GM12878 (cell line): ENCODE results near the gene MOGAT1. TPM values are rescaled to one million over a fixed set of nuclear protein-coding genes. Genes with fewer than 3 reads are reported as not detected.

Experiments used
- ATAC-seq: fragments of 200-7000 bp; cut with Tn5 transposase; 3 replicates; pipeline ENCODE4 v1.9.1; 2020; ENCODE audit warnings: mild to moderate bottlenecking, moderate library complexity
- BruUV-seq: library from RNA; stranded (reverse); fragments of 400-500 nt; replicated peaks from 2 replicates; lab custom pipeline; 2021; lab: Mats Ljungman, UMichigan
- CTCF ChIA-PET: fragments of 300-600 bp; sonication (Branson Sonifier 250); formaldehyde crosslinking; extraction: SDS; loops from one replicate; lab custom pipeline; 2021; ENCODE audit warnings: inconsistent platforms; lab: Yijun Ruan, JAX
- POLR2A ChIA-PET: fragments of 350-600 bp; formaldehyde crosslinking; extraction: SDS; loops from one replicate; lab custom pipeline; 2021; ENCODE audit warnings: inconsistent platforms; lab: Charles Lee
- RAD21 ChIA-PET: fragments of 300-600 bp; sonication (Branson Sonifier 250); formaldehyde crosslinking; loops from one replicate; lab custom pipeline; 2023; ENCODE audit warnings: antibody characterized with exemption; ENCODE audit not compliant: unreplicated experiment; lab: Charles Lee
- SMC1A ChIA-PET: fragments of 300-600 bp; sonication (Branson Sonifier 250); formaldehyde crosslinking; loops from one replicate; lab custom pipeline; 2023; ENCODE audit not compliant: unreplicated experiment, uncharacterized antibody; lab: Charles Lee
- DNase-seq: peaks from one replicate; pipeline ENCODE4 v3.0.0-alpha.2; 2011; ENCODE audit warnings: low read depth, low spot score
- FAIRE-seq: peaks from 3 replicates; lab custom pipeline; 2011; peaks lifted over from hg19 to GRCh38; lab: Jason Lieb, UNC
- H2AFZ ChIP-seq: 2 replicates; pipeline ENCODE4 v1.6.0; 2011; ENCODE audit warnings: low read depth, low read length, control low read depth; ENCODE audit not compliant: control insufficient read depth
- H3K27ac ChIP-seq: 2 replicates; pipeline ENCODE4 v1.5.1; 2011; ENCODE audit warnings: control low read depth; ENCODE audit not compliant: control insufficient read depth, insufficient read depth
- H3K27me3 ChIP-seq, 2 experiments: replicated peaks in 1 of 2; 2 replicates each; pipeline versions ENCODE4 v1.6.0 to v1.6.1; 2011; ENCODE audit warnings: low read length in 1 of 2; ENCODE audit not compliant: control insufficient read depth in 2 of 2, insufficient read depth in 2 of 2
- H3K36me3 ChIP-seq, 2 experiments: 2 replicates each; pipeline ENCODE4 v1.5.1; 2011; ENCODE audit warnings: low read length in 1 of 2; ENCODE audit not compliant: control insufficient read depth in 2 of 2, insufficient read depth in 2 of 2
- H3K4me1 ChIP-seq: 2 replicates; pipeline ENCODE4 v1.6.1; 2011; ENCODE audit warnings: mild to moderate bottlenecking, low read length, moderate library complexity, mixed read lengths; ENCODE audit not compliant: control insufficient read depth, insufficient read depth
- H3K4me2 ChIP-seq: 2 replicates; pipeline ENCODE4 v1.6.0; 2011; ENCODE audit warnings: control low read depth; ENCODE audit not compliant: control insufficient read depth, insufficient read depth
- H3K4me3 ChIP-seq: fragments of 200-600 bp; sonication (generic); 2 replicates; pipeline ENCODE4 v1.5.1; 2016
- H3K79me2 ChIP-seq: 2 replicates; pipeline ENCODE4 v1.6.0; 2011; ENCODE audit warnings: low read length; ENCODE audit not compliant: control insufficient read depth, insufficient read depth
- H3K9ac ChIP-seq: 2 replicates; pipeline ENCODE4 v1.8.0; 2011; ENCODE audit warnings: low read length, control low read depth, mixed read lengths; ENCODE audit not compliant: control insufficient read depth, insufficient read depth
- H3K9me3 ChIP-seq: replicated peaks from 3 replicates; pipeline ENCODE4 v1.5.1; 2011; ENCODE audit warnings: mild to moderate bottlenecking, low read length; ENCODE audit not compliant: control insufficient read depth, insufficient read depth
- H4K20me1 ChIP-seq: 2 replicates; pipeline ENCODE4 v1.6.0; 2011; ENCODE audit not compliant: control insufficient read depth, insufficient read depth
- ATF3 ChIP-seq: IDR thresholded peaks from 2 replicates; pipeline ENCODE4 v1.6.1; 2011; ENCODE audit warnings: low read depth, mild to moderate bottlenecking, low read length, moderate library complexity, borderline replicate concordance; ENCODE audit errors: extremely low read depth
- CUX1 ChIP-seq: IDR thresholded peaks from 2 replicates; pipeline ENCODE4 v1.6.1; 2012; ENCODE audit warnings: improper control_type of control experiment, low read depth, low read length; ENCODE audit not compliant: insufficient replicate concordance
- DPF2 ChIP-seq: fragments of 450-650 bp; IDR thresholded peaks from 2 replicates; pipeline ENCODE4 v1.6.1; 2017; ENCODE audit warnings: mild to moderate bottlenecking
- E4F1 ChIP-seq: fragments of 450-650 bp; IDR thresholded peaks from 2 replicates; pipeline ENCODE4 v1.6.1; 2018; ENCODE audit warnings: borderline replicate concordance, mild to moderate bottlenecking; ENCODE audit not compliant: partially characterized antibody
- MYB ChIP-seq: fragments of 150-350 bp; IDR thresholded peaks from 2 replicates; pipeline ENCODE4 v1.6.1; 2014; ENCODE audit warnings: mild to moderate bottlenecking, low read depth, low read length, borderline replicate concordance
- NRF1 ChIP-seq: conservative IDR thresholded peaks from 2 replicates; pipeline ENCODE4 v1.6.1; 2011; ENCODE audit warnings: mild to moderate bottlenecking, low read depth, low read length, improper control_type of control experiment
- SMAD1 ChIP-seq: fragments of 450-650 bp; IDR thresholded peaks from 2 replicates; pipeline ENCODE4 v1.6.1; 2018; ENCODE audit warnings: mild to moderate bottlenecking, low read depth; ENCODE audit not compliant: partially characterized antibody
- SMAD5 ChIP-seq: IDR thresholded peaks from 2 replicates; pipeline ENCODE4 v1.6.1; 2016; ENCODE audit warnings: antibody characterized with exemption, low read depth
- TBL1XR1 ChIP-seq: IDR thresholded peaks from 2 replicates; pipeline ENCODE4 v1.6.1; 2012; ENCODE audit warnings: low read depth, low read length, improper control_type of control experiment
- WRNIP1 ChIP-seq: IDR thresholded peaks from 2 replicates; pipeline ENCODE4 v1.6.1; 2011; ENCODE audit warnings: low read depth, low read length, improper control_type of control experiment, borderline replicate concordance
- ZNF217 ChIP-seq: fragments of 450-650 bp; IDR thresholded peaks from 2 replicates; pipeline ENCODE4 v1.6.1; 2017; ENCODE audit warnings: antibody characterized with exemption, mild to moderate bottlenecking
- ZNF592 ChIP-seq: fragments of 450-650 bp; IDR thresholded peaks from 2 replicates; pipeline ENCODE4 v1.6.1; 2017; ENCODE audit warnings: mild to moderate bottlenecking, moderate library complexity
- WGBS: methylation state at CpG from one replicate; pipeline ENCODE4 v1.1.6; 2016; ENCODE audit warnings: low lambda C conversion rate; ENCODE audit not compliant: insufficient replicate concordance, insufficient coverage; ENCODE audit errors: missing lambda C conversion rate; 5-methylcytosine and 5-hydroxymethylcytosine counted together
- in situ Hi-C: fragments of 300-500 bp; cut with MboI; formaldehyde crosslinking; loops from 9 replicates; pipeline ENCODE4 v1.14.3; 2018; ENCODE audit warnings: mixed read lengths
- intact Hi-C: fragments of 100-400 bp; cut with micrococcal nuclease; formaldehyde crosslinking; loops from one replicate; pipeline ENCODE4 v1.14.2; 2022; ENCODE audit not compliant: unreplicated experiment
- polyA plus RNA-seq, 11 experiments: library from polyadenylated mRNA; depleted of rRNA in 4 of 11; unstranded in 6 of 11; stranded (reverse) in 5 of 11; fragments of >200 nt; fragmentation: Nextera tagmentation in 4 of 11; fragmentation: Illumina TruSeq in 1 of 11; extraction: Ambion mirVana in 4 of 11; extraction: Trizol in 1 of 11; gene quantifications; 1 replicate in 1 of 11; 2 replicates in 10 of 11; pipeline versions ENCODE4 v1.2.1 to v1.2.3, GENCODE V29; 2011 to 2016; ENCODE audit warnings: inconsistent platforms in 2 of 11, missing spikeins in 2 of 11, low read depth in 1 of 11
- total RNA-seq, 4 experiments: library from RNA; depleted of rRNA in 3 of 4; stranded (reverse); fragments of >200 nt in 3 of 4; fragmentation: Illumina TruSeq in 1 of 4; extraction: Trizol in 1 of 4; gene quantifications; 2 replicates each; pipeline versions ENCODE4 v1.2.1 to v1.2.3, GENCODE V29; 2013 to 2021

The MOGAT1 gene
- total and polyA plus RNA-seq, 10 of the 15 experiments (the other 5 are each of a cell fraction or from before 2014, with no cell fraction given), result not detected

GRCh38 chr2:222739939-222740338 is 68.5 kb downstream of the MOGAT1 start:
- Histone ChIP-seq H3K4me1 (peaks cover 14% of the 10 kb centered on the region), H3K36me3 (no peaks in the 10 kb centered on the region), H3K9ac (no peak overlapping the region), H3K79me2 (no peaks in the 10 kb centered on the region), H3K4me2 (no peak overlapping the region), H3K27ac (no peak overlapping the region), H3K4me3 (no peak overlapping the region)
- ChIA-PET POLR2A (interaction anchor here (1.4 kb wide), 1 partner anchor 9 kb away, joined by 4 read pairs; no protein-coding TSS in a partner anchor), SMC1A (no interaction called here), RAD21 (no interaction called here), CTCF (interaction anchor here (0.9 to 1.3 kb wide), 4 partner anchors 31 to 49 kb away, joined by 3 to 5 read pairs (median 4); no protein-coding TSS in a partner anchor)
- FAIRE-seq, result no peak
- WGBS, result 63% methylated on average over 3 of the region's 4 CpGs
- in situ Hi-C loops (no loop called here), intact Hi-C loops (no loop called here)
- TF ChIP-seq WRNIP1, result no peak
- no peak for TF ChIP-seq NRF1
- no peak for TF ChIP-seq E4F1
- no peak for TF ChIP-seq MYB
- TF ChIP-seq ATF3, result no peak
- TF ChIP-seq SMAD1, result no peak
- no peak for TF ChIP-seq CUX1
- no peak for TF ChIP-seq SMAD5
- no peak for TF ChIP-seq DPF2
- no peak for TF ChIP-seq TBL1XR1
- TF ChIP-seq ZNF592, result no peak
- no peak for TF ChIP-seq ZNF217
- TF ChIP-seq, all 136 proteins: peak for 0
- ATAC-seq (no peak), DNase-seq (no peak)
- H3K27me3 ChIP-seq, result no peaks in the 10 kb centered on the region
- H4K20me1 ChIP-seq, result no peaks in the 10 kb centered on the region
- no peaks in the 10 kb centered on the region; the same call in 2 of the 3 replicates for H3K9me3 ChIP-seq
- H2AFZ ChIP-seq, result no peak overlapping the region
- BruUV-seq, result no TSS peak
